NOMO-1 treated with DMSO at 0.1 percent for 48 hours (cell line): Measurements from ENCODE around the gene SLC39A13.

Experiments
- DNase-seq: peaks from one replicate; lab custom pipeline; 2025; ENCODE audit not compliant: unreplicated experiment; lab: John Stamatoyannopoulos, UW

Gene SLC39A13

DNA sequence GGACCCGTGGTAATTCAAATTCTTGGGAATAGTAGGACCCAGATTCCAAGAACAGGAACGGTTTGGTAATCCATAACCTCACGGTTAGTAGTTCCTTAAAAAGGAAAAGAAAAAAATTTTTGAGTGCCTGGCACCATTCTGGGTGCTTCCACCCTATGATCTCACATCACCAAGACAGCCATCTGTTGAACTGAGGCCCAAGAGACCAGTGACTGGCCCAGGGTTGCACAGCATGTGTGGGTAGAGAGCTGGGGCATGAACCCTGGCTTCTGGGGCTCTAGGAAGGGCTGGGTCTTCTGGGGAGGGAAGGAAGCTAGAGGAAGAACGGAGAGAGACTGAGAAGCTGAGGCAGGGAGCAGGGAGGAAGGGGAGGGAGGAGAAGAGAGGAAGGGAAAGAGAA, 25.3 kb upstream of the SLC39A13 start:
- no peak for DNase-seq

DNA sequence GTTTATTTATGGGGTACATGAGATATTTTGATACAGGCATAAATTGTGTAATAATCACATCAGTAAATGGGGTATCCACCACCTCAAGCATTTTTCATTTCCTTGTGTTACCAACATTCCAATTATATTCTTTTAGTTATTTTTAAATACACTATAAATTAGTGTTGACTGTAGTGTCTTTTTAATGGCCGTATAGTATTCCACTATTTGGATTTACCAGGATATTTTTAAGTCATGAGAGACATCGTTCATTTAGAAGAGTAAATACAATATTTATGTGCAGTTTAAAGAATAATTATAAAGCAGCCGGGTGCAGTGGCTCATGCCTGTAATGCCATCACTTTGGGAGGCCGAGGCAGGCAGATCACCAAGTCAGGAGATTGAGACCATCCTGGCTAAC, 23.9 kb upstream of the SLC39A13 start:
- no peak for DNase-seq

DNA sequence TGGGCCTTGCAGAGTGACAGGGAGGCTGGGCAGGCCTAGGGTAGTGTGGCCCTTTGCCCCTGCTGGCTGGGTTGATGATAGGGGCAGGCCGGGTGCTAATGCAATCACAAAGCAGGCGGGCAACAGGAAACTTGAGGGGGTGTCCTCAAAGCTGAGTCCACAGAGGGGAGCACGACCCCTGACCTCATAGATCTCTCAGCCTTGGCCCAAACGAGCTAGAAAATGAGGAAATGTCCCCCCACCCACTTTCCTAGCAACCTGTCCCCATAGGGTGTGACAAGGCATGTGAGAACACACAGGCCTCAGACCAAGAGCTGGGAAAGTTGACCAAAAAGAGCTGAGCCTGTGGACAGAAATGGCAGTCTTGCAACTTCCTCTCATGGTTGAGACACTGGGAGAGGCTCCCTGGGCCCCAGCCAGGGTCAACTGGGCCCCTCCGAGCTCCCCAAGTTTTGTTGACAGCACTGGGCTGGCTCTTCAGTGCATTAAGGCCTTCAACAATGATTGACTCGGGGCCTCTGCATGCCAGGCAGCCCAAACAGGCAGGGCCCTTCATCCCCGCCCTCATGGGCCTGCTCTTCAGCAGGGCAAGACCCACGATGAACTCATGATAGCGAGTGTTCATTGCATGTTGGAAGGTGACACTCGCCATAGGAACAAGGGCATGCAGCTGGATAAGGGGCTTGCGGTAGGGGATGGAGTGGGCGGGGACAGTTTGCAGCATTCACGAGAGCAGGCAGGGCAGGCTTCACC, 20.3 kb upstream of the SLC39A13 start:
- DNase-seq: peak; percentile 78

DNA sequence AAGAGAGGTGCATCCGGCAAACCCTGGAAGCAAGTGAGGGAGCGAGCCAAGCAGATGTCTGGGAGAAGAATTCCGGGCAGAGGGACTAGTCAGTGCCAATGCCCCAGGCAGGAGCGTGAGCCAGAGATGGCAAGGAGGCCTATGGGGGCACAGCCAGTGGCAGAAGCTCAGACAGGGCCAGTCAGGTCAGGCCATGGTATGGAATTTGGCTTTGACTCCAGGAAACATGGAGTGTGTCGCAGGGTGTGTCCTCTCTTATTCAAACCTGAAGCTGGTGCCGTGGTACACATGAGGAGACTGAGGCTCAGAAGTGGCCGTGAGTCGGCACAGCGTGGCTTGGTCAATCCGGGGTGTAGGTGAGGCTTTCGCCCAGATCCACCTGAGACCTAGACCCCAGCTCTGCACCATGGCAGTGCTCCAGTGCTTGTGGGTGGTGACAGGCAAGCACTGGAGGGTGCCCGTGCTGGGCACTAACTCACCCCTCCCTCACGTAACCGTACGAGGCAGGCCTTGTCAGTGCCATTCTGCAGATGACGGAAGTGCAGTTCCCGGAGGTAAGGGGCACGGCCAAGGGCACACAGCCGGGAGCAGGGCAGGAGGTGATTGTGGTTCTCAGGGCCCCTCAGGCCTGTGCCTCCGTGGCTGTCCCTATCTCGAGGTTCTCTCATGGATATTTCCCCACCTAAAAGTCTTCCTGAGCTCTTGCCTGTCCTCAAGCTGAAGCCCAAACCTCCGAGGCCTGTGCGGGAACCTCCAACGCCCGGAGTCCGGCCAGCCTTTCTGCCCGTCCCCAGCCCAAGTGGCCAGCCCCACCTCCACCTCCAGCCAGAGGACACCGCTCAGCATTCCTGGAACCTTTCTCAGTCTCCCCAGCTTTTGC, 19.5 kb upstream of the SLC39A13 start:
- no peak for DNase-seq

DNA sequence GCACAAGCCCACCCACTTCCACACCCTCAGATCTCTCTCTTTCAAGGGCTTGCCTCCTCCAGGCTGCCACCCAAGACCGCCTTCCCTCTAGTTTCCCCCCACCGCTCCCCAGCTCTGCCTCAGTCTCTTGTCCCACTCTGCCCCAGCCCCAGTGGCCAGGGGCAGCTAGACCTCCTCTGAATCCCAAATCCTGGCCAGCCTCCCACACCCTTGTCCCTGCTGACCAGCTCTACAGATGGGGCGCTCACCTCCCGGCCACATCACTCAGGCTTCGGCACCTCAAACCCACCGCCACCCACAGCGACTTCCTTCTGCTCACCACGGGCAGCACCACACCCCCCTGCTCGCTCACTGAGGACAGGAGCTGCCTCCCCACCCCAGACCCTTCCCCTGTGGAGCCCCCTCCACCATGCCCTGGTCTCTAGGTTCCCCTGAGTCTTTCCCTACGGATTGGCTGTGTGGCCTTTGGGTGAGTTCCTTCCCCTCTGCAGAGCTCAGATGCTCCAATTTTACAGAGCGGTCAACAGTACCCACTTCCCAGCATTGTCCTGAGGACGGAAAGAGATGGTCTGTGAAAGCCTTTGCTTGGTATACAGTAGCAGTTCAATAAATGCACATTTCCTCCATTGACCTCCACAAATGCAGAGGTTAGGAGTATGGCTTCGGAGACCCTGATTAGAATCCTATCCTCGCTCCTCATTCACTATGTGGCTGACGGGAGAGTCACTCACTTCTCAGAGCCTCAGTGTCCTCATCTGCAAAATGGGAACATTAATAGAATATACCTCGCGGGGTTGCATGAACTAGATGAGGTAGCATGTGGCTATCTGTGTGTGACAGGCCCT, 18.6 kb upstream of the SLC39A13 start:
- DNase-seq: no peak

DNA sequence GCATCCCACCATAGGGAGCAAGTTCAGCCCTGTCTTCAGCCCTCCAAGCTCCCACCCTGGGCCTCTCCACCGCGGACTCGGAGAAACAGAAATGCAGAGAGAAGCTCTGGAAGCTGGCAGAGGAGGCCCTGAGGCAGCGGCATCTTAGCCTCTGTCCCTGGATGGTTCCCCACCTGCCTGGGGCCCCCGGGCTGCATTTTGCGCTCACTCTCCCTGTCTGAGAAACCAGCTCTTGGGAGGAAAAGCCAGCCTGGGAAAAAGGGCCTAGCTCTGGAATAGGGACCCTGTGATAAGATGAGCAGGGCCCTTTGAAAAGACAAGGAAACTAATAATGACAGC, 18.0 kb upstream of the SLC39A13 start:
- DNase-seq: no peak

DNA sequence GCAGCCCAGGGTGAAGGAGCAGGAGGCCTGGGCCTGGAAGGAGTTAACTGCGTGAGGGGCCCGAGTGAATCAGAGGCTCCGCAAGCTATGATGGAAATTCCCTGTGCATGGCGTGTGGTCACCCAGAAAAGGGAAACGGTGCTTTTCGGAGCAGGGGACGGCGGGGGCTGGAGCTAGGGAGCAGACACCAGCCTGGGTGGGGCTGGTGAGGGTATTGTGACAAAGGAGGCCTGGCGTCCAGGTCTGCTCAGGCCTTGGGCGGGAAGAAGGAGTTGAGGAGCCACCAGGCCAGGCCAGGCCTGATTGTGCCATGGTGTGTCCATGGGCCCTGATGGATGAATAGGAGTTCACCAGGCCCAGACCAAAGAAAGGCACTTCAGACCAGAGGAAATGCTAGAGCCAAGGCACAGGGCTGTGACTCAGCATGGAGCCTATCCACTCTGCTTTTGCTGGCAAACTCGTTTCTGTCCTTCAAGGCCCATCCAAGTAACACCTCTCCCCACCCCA, 17.3 kb upstream of the SLC39A13 start:
- DNase-seq: peak; percentile 95

DNA sequence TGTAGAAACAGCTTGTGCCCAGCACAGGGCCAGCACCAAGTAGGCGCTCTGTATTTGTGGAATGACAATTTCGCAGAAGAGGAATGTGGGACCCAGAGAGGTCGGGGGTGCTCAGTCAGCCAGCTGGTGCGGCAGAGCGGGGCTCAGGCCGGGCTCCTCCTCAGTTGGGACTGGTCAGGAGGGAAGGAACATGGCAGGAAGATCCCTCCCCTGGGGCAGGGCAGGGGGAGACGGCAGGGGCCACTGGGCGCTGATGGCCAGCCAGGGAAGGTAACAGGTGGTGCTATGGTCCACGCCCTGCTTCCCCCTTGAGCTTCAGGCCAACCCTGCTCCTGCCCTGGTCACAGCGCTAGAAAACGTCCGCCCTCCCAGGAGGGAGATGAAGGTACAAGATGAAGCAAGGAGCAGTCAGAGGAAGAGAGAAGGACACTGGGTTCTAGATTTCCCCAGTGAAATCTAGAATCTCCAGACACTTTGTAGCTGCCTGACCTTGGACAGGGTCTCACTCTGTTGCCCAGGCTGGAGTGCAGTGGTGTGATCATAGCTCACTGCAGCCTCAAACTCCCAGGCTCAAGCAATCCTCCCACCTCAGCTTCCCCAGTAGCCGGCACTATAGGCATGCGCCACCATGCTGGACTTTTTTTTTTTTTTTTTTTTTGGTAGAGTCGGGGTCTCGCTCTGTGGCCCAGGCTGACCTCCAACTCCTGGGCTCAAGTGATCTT, 16.5 kb upstream of the SLC39A13 start:
- DNase-seq: no peak

DNA sequence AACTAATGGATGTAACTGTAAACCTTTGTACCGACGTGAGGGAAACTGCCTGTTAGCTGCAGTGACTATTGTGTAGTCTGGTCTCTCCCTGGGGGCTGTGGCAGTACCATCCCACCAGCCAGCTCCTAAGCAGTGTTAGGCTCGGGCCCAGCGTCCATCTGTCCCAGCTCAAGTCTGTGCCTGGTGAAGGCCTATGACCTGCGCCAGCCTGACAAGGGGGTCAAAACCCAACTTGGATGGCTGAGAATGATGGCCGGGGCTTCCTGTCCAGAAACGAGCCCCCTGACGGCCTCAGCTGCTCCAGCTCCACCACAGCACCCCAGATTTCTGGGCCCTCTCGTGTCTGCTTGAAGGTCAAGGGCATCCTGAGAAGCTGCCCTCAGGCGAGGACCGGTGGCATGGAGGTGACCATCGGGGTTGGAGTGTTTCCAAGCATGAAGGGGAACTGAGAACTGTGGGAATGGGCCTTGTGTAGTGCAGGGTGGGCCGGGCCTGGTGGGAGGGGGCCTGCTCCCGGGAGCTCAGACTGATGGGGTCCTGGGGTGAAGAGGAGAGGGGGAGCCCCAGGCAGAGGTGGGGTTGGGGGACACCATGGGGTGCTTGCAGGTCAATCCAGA, 15.7 kb upstream of the SLC39A13 start:
- no peak for DNase-seq

DNA sequence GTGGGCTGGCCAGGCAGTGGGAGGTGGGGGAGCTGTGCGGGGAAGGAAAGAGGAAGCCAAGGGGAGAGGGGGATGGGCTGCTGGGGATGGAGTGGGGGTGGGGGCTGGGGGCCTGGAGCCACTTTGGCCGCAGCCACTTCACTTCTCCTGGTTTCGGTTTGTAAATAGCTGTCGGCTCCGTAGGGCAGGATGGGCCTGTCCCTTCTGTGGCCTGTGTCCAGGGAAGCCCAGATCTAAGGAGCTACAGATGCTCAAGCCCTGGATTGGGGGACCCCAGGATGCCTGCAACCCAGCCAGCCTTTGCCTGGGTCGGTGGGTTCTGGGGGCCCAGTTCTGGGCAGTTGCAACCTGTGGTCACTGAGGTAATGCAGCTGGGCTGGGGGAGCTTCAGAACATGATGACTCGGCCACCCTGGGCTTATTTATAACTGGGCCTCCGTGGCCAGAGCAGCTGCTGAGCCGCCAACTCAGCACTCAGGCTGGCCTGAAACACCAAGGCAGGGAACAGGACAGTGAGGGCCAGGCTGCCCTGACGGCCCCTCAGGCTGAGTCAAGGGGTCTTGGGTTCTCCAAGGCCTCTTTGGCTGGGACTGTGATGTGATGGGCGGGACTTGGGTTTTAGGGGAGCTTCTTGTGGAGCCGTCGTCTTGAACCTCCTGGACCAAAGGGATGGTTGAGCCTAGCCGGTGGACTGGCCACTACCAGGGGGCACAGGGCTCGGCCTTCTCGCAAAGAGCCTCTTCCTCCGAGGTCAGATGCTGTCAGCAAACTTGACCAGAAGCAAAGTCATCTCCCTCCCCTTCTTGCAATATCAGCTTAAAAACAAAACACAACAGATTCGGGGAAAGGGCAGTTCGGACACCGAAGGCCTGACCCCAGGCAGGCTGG, 15.0 kb upstream of the SLC39A13 start:
- peak; percentile 65 for DNase-seq

DNA sequence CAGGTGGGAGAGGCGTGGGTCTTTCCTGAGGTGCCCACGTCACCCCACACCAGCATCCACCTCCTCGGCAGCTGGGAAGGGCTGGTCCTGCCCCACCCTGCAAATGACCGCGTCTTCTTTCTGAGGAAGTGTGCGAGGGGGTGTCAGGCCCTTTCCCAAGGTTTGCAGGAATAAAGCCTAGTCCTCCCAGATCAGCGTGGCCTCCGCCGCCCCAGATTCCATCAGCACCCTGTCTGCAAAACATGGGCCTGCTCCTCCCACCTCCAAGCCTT, 14.4 kb upstream of the SLC39A13 start:
- DNase-seq: no peak

DNA sequence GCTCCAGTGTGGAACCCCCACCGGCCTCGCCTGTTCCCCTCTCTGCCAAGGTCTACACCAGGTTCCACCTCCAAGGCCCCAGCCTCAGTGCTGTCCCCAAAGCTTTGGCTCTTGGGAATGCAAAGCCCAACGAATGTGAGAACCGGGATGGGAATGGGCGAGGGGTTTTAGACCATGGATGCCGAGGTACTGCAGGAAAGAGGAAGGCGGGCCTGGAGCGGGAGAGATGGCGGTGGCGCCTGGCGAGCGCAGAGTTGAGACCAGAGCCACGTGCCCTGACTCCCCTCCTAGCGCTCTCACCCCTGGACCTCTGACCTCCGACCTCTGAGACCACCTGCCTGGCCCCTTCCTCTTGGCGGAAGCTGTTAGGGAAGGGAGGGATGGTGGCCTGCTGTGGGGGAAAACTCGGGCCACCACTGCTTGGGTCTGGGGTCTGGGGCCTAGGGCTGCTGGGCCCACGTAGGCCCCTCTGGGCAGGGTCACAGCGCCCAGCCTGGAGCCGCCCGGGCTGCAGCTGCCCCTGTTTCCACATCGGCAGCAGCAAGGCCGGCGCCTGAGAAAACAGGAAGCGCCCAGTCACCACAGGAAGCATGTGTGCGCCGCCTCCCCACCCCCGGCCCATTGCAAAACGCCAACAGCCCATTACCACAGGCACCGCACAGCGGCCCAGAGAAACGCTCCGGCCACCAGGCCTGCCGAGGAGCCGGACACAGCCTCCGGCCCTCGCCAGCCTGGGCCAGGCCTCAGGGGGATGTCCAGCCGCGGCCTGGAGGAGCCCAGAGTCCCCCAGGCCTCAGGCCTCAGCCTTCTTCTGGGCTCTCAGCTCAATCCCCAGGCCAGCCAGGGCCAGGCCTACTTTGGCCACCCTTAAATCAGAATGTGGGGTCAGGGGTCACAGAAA, 13.8 kb upstream of the SLC39A13 start:
- DNase-seq: peak; percentile 88

DNA sequence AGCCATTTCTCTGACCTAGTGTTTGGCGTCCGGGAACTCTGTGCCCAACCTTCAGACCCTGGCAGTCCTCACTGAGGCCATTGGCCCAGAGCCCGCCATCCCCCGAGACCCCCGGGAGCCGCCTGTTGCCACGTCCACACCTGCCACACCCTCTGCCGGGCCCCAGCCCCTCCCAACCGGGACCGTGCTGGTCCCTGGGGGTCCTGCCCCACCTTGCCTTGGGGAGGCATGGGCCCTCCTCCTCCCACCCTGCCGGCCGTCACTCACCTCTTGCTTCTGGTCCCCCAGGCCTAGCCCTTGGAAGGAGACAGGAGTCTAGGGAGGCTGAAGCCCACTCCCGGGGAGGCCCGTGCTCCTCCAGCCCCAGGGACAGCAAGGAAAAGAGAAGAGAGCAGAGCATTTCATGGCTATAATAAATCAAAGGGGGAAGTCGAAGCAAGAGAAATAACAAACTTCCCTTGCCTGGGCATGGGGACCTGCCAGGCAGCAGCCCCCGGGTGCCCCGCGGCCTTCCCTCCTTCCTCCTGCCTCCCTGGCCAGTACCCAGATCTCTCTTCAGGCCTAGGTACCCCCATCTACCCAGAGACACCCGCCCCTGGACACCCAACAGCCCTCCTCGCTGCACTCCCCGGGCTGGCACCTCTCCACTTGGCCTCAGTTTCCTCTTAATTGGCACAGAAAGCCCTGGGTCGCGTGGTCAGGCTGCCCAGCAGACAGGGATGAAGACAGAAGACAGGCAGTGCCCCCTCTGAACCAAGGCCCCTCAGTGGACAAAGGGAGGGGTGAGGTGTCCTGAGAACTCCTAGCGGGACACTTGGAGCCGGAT, 13.0 kb upstream of the SLC39A13 start:
- DNase-seq: peak; percentile 28

DNA sequence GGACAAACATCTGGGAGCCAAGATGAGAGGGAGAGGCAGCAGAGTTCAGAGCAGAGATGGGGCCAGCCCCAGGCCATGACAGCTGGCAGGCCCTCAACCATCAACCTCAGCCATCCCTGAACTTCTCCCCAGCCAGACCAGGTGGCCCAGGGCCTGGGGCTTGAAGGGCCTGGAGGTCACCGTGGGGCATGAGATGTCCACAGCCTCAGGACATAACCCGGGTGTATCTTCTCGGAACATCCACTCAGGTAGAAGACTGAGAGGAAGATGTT, 12.4 kb upstream of the SLC39A13 start:
- no peak for DNase-seq

DNA sequence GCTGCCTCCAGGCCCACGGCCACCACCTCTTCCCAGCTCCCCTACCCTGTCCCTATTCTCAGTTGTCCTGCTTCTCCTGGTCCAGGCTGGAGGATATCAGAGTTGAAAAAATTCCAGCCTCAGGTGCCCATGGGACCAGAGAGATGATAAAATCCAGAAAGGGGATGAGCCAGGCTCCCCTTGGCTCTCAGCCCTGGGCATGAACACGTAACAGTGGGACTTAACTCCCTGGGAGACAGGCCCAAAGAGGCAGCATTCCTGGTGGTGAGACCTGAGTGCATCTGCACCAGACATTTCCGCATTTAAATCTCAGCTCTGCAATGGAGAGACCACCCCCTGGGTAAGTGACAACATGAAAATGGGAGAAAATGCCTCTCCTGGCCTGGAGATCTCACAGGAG, 10.4 kb upstream of the SLC39A13 start:
- no peak for DNase-seq

DNA sequence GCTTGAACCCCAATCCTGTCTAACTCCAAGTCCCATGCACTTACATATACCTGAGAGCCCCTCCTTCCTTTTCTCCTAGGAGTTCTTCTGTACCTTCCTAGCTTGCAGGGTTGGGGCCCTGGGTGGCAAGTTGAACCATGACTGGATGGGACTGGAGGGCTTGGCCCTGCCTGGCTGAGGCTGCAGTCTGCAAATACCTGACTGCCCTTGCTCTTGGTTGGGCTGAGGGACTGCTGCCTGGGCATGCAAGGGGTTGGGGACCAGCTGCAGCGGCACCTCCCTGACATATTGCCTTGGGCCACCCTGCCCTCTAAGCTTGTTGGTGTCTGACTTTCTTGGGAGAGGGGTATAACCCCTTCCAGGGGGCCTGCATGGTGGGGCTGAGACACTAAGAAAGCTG, 9.8 kb upstream of the SLC39A13 start:
- no peak for DNase-seq

DNA sequence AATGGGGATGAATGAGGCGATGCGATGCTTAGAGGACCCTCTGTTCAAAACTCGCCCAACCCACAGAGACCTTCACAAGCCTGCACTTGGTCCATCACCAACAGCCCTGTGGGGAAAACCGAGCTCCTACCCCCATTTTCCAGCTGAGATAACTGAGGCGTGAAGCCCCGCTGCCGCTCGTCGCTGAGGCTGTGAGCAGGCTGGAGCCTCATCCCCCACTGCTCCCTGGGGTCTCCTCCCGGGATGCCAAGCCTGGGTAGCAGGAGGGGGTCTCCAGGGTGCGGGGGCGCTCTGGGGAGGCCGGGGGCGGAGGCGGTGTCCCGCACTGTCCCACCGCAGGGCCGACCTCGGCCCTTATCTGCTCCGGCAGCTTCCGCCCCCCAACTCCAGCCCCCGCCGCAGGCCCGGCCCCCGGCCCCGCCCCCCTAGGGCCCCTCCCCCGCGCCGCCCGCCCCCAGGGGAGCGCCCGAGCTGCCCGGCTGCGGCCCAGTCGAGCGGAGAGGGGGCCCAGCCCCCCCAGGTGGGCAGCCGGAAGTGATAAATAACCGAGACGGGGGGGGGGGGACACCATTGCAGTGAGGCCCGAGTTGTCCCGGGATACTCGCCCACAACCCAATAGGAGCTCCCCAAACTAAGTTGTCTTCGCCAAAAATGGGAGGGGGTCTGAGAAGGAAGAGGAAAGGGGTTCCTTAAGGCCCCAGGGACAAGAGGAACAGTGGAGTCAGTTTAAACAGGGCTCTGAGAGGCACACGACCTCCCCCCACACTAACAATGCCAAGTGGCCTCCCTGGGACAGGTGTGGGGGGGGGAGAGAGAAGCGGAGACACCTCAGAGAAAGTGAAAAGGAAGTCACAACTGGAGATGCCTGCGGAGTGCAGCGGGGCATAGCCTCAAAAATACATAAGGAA, 8.3 kb upstream of the SLC39A13 start:
- no peak for DNase-seq
